ENCODE measurements around the gene BRWD1.

The BRWD1 gene

DNA sequence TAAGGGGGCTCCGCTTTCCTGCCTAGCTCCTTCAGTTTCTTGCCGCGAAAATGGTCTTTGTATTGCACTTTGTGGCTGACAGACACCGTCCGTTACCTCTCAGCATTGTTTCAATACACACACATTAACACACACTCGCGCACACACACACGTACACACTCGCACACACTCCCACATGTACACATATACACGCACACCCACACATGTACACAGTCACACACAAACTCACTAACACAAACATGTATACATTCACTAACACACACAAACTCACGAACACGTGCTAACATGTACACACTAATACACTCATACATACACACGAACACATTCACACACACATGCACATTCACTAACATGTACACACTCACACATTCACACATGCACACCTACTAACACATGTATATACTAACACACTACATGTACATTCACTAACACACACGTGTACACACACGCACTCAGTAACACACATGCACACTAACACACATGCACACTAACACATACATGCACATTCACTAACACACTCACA, 179.1 kb downstream of the BRWD1 start:
- DNase-seq (ENCODE audit: low spot score) = no peak
